ENCODE data around the gene ETV2.

Gene ETV2

GRCh38 chr19:35663981-35664380 lies 22.4 kb downstream of the ETV2 start:
- H3K4me1 ChIP-seq (ENCODE audit: control insufficient read depth in 1 of 2, insufficient read depth in 2 of 2, low read length in 2 of 2) = no peaks in the 10 kb centered on the region
- H3K9me3 ChIP-seq (ENCODE audit: control insufficient read depth in 1 of 2, low read length in 2 of 2) = no peaks in the 10 kb centered on the region
- H3K27me3 ChIP-seq (ENCODE audit: low read depth, low read length) = no peaks in the 10 kb centered on the region
- H3K36me3 ChIP-seq (ENCODE audit: control insufficient read depth in 1 of 2, insufficient read depth in 2 of 2, low read length in 2 of 2) = no peaks in the 10 kb centered on the region
- H3K27ac ChIP-seq (ENCODE audit: low read length) = no peak overlapping the region
- no peak overlapping the region for H3K4me3 ChIP-seq (ENCODE audit: low read depth in 1 of 2, low read length in 2 of 2)

- no peak overlapping the region for H3K27ac ChIP-seq (ENCODE audit: low read length)
- H3K9me3 ChIP-seq (ENCODE audit: control insufficient read depth in 1 of 2, low read length in 2 of 2) = no peaks in the 10 kb centered on the region
- H3K4me3 ChIP-seq (ENCODE audit: low read depth in 1 of 2, low read length in 2 of 2) = no peak overlapping the region
- H3K27me3 ChIP-seq (ENCODE audit: low read depth, low read length) = no peaks in the 10 kb centered on the region
- H3K4me1 ChIP-seq (ENCODE audit: control insufficient read depth in 1 of 2, insufficient read depth in 2 of 2, low read length in 2 of 2) = no peaks in the 10 kb centered on the region
- H3K36me3 ChIP-seq (ENCODE audit: control insufficient read depth in 1 of 2, insufficient read depth in 2 of 2, low read length in 2 of 2) = no peaks in the 10 kb centered on the region
Measured at GRCh38 chr19:35665157-35665556, 23.6 kb downstream of the ETV2 start.

GRCh38 chr19:35665604-35666003 lies 24.1 kb downstream of the ETV2 start:
- no peaks in the 10 kb centered on the region for H3K4me1 ChIP-seq (ENCODE audit: control insufficient read depth in 1 of 2, insufficient read depth in 2 of 2, low read length in 2 of 2)
- H3K9me3 ChIP-seq (ENCODE audit: control insufficient read depth in 1 of 2, low read length in 2 of 2) = no peaks in the 10 kb centered on the region
- no peak overlapping the region for H3K4me3 ChIP-seq (ENCODE audit: low read depth in 1 of 2, low read length in 2 of 2)
- no peak overlapping the region for H3K27ac ChIP-seq (ENCODE audit: low read length)
- no peaks in the 10 kb centered on the region for H3K27me3 ChIP-seq (ENCODE audit: low read depth, low read length)
- no peaks in the 10 kb centered on the region for H3K36me3 ChIP-seq (ENCODE audit: control insufficient read depth in 1 of 2, insufficient read depth in 2 of 2, low read length in 2 of 2)

DNA sequence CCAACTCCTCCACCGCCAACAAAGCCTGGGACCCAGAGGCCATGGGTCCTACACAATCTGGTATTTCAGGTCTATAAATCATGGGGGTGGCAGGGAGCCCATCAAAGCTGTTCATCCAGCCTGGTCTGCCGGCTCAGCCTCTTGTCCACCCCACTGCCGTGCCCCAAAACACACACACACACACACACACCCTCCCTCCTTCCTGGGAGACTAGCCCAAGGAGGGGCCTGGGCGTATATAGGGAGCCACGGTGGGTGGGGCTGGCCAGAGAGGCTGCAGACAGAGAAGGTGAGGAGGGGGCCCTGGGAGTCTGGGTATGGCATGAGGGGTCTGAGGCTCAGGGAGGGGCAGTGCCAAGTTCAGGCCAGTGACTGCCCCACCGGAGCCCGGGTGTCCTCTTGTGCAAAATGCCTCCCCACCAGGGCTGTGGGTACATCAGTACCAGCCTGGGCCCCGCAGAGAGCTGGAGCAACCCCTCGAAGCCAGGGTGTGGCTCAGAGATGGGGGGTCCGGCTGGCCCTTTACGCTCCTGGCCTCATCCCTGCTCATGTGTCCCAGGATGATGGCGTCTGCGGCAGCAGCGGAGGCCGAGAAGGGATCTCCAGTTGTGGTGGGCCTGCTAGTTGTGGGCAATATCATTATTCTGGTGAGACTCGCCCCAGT lies 24.8 kb downstream of the ETV2 start, which contains the start of gene UPK1A:
TSS of gene UPK1A (plus strand) at position 267 of the 663 bp plus-strand sequence. CDS start at position 563, 296 bp downstream.
- H3K36me3 ChIP-seq (ENCODE audit: control insufficient read depth in 1 of 2, insufficient read depth in 2 of 2, low read length in 2 of 2) = no peaks in the 10 kb centered on the region
- H3K4me3 ChIP-seq (ENCODE audit: low read depth in 1 of 2, low read length in 2 of 2) = no peak within 1 kb of the TSS
- H3K27me3 ChIP-seq (ENCODE audit: low read depth, low read length) = no peaks in the 10 kb centered on the region
- H3K4me1 ChIP-seq (ENCODE audit: control insufficient read depth in 1 of 2, insufficient read depth in 2 of 2, low read length in 2 of 2) = no peaks in the 10 kb centered on the region
- no peaks in the 10 kb centered on the region for H3K9me3 ChIP-seq (ENCODE audit: control insufficient read depth in 1 of 2, low read length in 2 of 2)
- H3K27ac ChIP-seq (ENCODE audit: low read length) = no peak within 1 kb of the TSS

DNA sequence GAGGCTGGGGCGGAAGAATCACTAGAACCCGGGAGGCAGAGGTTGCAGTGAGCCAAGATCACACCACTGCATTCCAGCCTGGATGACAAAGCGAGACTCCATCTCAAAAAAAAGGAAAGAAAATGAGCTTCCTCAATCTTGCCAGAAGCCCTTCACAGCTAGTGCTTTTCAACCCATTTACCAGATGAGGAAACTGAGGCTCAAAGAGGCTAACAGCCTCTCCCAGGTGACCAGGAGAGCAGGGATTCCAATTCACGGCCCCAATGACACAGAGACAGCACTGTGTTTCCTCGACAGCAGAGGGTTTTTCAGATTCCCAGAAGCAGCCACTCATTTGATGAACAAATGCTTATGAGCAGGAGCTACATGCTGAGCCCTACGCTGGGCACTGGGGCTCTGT lies 28.0 kb downstream of the ETV2 start:
- Histone ChIP-seq H3K27me3 (ENCODE audit: low read depth, low read length) (peaks cover 12% of the 10 kb centered on the region), H3K27ac (ENCODE audit: low read length) (no peak overlapping the region), H3K4me1 (ENCODE audit: control insufficient read depth in 1 of 2, insufficient read depth in 2 of 2, low read length in 2 of 2) (no peaks in the 10 kb centered on the region), H3K4me3 (ENCODE audit: low read depth in 1 of 2, low read length in 2 of 2) (no peak overlapping the region), H3K36me3 (ENCODE audit: control insufficient read depth in 1 of 2, insufficient read depth in 2 of 2, low read length in 2 of 2) (no peaks in the 10 kb centered on the region), H3K9me3 (ENCODE audit: control insufficient read depth in 1 of 2, low read length in 2 of 2) (no peaks in the 10 kb centered on the region)

- H3K9me3 ChIP-seq (ENCODE audit: control insufficient read depth in 1 of 2, low read length in 2 of 2) = no peaks in the 10 kb centered on the region
- H3K27me3 ChIP-seq (ENCODE audit: low read depth, low read length) = peaks cover 12% of the 10 kb centered on the region
- H3K4me1 ChIP-seq (ENCODE audit: control insufficient read depth in 1 of 2, insufficient read depth in 2 of 2, low read length in 2 of 2) = no peaks in the 10 kb centered on the region
- no peak overlapping the region for H3K27ac ChIP-seq (ENCODE audit: low read length)
- H3K4me3 ChIP-seq (ENCODE audit: low read depth in 1 of 2, low read length in 2 of 2) = no peak overlapping the region
- no peaks in the 10 kb centered on the region for H3K36me3 ChIP-seq (ENCODE audit: control insufficient read depth in 1 of 2, insufficient read depth in 2 of 2, low read length in 2 of 2)
Measured at GRCh38 chr19:35669974-35670373, 28.4 kb downstream of the ETV2 start.

- Histone ChIP-seq H3K4me1 (ENCODE audit: control insufficient read depth in 1 of 2, insufficient read depth in 2 of 2, low read length in 2 of 2) (no peaks in the 10 kb centered on the region), H3K4me3 (ENCODE audit: low read depth in 1 of 2, low read length in 2 of 2) (no peak overlapping the region), H3K36me3 (ENCODE audit: control insufficient read depth in 1 of 2, insufficient read depth in 2 of 2, low read length in 2 of 2) (no peaks in the 10 kb centered on the region), H3K27me3 (ENCODE audit: low read depth, low read length) (peaks cover 12% of the 10 kb centered on the region), H3K9me3 (ENCODE audit: control insufficient read depth in 1 of 2, low read length in 2 of 2) (no peaks in the 10 kb centered on the region), H3K27ac (ENCODE audit: low read length) (no peak overlapping the region)
Measured at GRCh38 chr19:35670686-35671085, 29.1 kb downstream of the ETV2 start.

- Histone ChIP-seq H3K36me3 (ENCODE audit: control insufficient read depth in 1 of 2, insufficient read depth in 2 of 2, low read length in 2 of 2) (no peaks in the 10 kb centered on the region), H3K9me3 (ENCODE audit: control insufficient read depth in 1 of 2, low read length in 2 of 2) (no peaks in the 10 kb centered on the region), H3K4me1 (ENCODE audit: control insufficient read depth in 1 of 2, insufficient read depth in 2 of 2, low read length in 2 of 2) (no peaks in the 10 kb centered on the region), H3K27me3 (ENCODE audit: low read depth, low read length) (peaks cover 12% of the 10 kb centered on the region), H3K4me3 (ENCODE audit: low read depth in 1 of 2, low read length in 2 of 2) (no peak overlapping the region), H3K27ac (ENCODE audit: low read length) (no peak overlapping the region)
Measured at GRCh38 chr19:35671818-35672217, 30.3 kb downstream of the ETV2 start.

DNA sequence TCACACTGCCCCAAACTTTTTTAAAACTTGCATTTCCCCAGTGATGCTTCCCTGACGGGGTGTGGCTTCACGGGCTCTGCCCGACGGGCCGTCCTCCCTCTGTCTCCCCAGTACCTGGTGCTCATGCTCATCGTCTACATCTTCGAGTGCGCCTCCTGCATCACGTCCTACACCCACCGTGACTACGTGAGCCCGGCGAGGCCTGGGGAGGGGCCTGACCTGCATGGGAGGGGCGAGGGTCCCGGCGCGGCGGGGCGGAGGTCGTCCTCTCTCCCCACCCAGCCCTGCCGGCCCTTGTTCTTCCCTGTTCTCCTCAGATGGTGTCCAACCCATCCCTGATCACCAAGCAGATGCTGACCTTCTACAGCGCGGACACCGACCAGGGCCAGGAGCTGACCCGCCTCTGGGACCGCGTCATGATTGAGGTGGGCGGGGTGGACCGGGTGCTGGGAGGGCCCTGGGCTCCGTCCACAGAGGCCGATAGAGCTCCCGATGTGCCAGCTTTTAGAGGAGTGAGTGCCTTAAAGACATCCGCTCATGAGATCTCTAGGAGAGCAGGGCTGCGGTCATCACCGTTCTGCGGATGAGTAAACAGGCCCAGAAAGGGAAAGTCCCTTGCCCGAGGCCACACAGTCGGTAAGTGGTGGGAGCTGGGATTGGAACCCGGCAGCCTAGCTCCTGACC lies 31.7 kb downstream of the ETV2 start:
- Histone ChIP-seq H3K36me3 (ENCODE audit: control insufficient read depth in 1 of 2, insufficient read depth in 2 of 2, low read length in 2 of 2) (no peaks in the 10 kb centered on the region), H3K9me3 (ENCODE audit: control insufficient read depth in 1 of 2, low read length in 2 of 2) (no peaks in the 10 kb centered on the region), H3K27me3 (ENCODE audit: low read depth, low read length) (peaks cover 12% of the 10 kb centered on the region), H3K4me3 (ENCODE audit: low read depth in 1 of 2, low read length in 2 of 2) (peak overlapping the region in 1 of 2 donors; percentile 41), H3K4me1 (ENCODE audit: control insufficient read depth in 1 of 2, insufficient read depth in 2 of 2, low read length in 2 of 2) (no peaks in the 10 kb centered on the region), H3K27ac (ENCODE audit: low read length) (no peak overlapping the region)

- H3K4me1 ChIP-seq (ENCODE audit: control insufficient read depth in 1 of 2, insufficient read depth in 2 of 2, low read length in 2 of 2) = no peaks in the 10 kb centered on the region
- H3K9me3 ChIP-seq (ENCODE audit: control insufficient read depth in 1 of 2, low read length in 2 of 2) = no peaks in the 10 kb centered on the region
- H3K27me3 ChIP-seq (ENCODE audit: low read depth, low read length) = peaks cover 12% of the 10 kb centered on the region
- H3K36me3 ChIP-seq (ENCODE audit: control insufficient read depth in 1 of 2, insufficient read depth in 2 of 2, low read length in 2 of 2) = no peaks in the 10 kb centered on the region
- no peak overlapping the region for H3K4me3 ChIP-seq (ENCODE audit: low read depth in 1 of 2, low read length in 2 of 2)
- H3K27ac ChIP-seq (ENCODE audit: low read length) = no peak overlapping the region
Measured at GRCh38 chr19:35675589-35676140, 34.1 kb downstream of the ETV2 start.

DNA sequence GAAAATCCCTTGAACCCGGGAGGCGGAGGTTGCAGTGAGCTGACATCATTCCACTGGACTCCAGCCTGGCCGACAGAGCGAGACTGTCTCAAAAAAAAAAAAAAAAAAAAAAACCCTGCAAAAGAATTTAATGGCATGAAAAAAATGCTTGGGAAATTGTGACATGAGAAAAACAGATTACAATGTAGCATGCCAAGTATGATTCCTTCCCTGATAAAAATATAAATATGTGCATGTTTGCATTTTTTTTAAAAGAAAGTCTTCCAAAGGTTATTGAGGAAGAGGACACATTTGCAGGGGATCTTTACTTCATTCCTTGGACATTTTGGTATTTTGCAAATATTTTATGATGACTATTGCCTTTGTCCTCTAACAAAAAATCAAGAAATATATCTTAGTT lies 48.3 kb downstream of the ETV2 start:
- H3K4me3 ChIP-seq (ENCODE audit: low read depth in 1 of 2, low read length in 2 of 2) = no peak overlapping the region
- H3K9me3 ChIP-seq (ENCODE audit: control insufficient read depth in 1 of 2, low read length in 2 of 2) = no peaks in the 10 kb centered on the region
- no peaks in the 10 kb centered on the region for H3K36me3 ChIP-seq (ENCODE audit: control insufficient read depth in 1 of 2, insufficient read depth in 2 of 2, low read length in 2 of 2)
- no peaks in the 10 kb centered on the region for H3K27me3 ChIP-seq (ENCODE audit: low read depth, low read length)
- peaks cover 0 to 3% of the 10 kb centered on the region in 2 donors for H3K4me1 ChIP-seq (ENCODE audit: control insufficient read depth in 1 of 2, insufficient read depth in 2 of 2, low read length in 2 of 2)
- no peak overlapping the region for H3K27ac ChIP-seq (ENCODE audit: low read length)

All from muscle layer of duodenum (tissue), 2 donors.